ENCODE results near the gene ZRANB1. TPM values are rescaled to one million over a fixed set of nuclear protein-coding genes. Genes with fewer than 3 reads are reported as not detected.
A peak's percentile ranks its signal among the peaks of the same experiment; 100 is the strongest.

The ZRANB1 gene
- total RNA-seq, 2 donors from 2014 or later, result 8.4 to 13.1 TPM

DNA sequence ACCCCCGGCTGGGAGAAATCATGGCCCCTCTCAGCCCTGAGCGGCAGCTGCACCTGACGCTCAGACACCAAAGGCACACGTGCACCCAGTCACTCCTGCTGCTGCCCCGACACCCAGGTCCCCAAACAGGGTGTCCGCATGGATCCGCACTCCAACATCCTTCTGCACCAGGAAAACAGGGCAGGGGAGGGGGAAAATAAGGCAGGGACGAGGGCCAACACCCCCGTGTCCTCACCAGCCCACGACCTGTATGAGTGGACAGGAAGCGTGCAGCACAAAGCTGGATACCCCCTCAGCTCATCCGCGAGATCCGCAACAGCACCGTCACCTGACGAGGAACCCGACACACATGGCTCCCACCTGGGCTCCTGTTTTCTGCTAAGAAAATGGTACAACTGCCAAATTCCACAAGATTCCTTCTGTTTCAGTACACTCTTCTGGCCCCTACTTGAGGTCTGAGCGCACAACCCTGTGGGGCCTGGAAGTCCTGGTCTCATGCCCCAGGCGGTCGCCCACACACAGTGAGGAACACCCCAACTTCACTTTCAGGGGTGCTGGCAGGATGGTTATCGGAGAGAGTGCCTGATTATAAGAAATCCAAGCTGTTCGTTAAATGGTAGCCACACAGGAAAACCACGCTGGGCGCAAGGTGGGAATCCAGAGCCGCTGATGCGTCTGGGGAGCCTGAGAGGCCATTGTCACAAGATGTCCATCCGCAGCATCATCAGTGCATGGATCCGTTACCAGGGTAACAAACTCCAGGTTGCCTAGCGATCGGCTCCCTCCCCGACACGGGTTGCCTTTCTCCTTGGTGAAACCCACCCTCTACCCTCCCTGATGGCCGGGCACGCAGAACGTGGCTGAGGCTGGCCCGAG is 63.6 kb downstream of the ZRANB1 start:
- peaks cover 9% of the 10 kb centered on the region for H3K4me1 ChIP-seq
- no peak for DNase-seq
- intact Hi-C loops (cut with DNase I), result no loop called here
- no peak overlapping the region for H3K9ac ChIP-seq (ENCODE audit: low read depth in 2 of 2, low read length in 2 of 2)
- H3K27me3 ChIP-seq, result no peaks in the 10 kb centered on the region
- TF ChIP-seq, protein P1, sequence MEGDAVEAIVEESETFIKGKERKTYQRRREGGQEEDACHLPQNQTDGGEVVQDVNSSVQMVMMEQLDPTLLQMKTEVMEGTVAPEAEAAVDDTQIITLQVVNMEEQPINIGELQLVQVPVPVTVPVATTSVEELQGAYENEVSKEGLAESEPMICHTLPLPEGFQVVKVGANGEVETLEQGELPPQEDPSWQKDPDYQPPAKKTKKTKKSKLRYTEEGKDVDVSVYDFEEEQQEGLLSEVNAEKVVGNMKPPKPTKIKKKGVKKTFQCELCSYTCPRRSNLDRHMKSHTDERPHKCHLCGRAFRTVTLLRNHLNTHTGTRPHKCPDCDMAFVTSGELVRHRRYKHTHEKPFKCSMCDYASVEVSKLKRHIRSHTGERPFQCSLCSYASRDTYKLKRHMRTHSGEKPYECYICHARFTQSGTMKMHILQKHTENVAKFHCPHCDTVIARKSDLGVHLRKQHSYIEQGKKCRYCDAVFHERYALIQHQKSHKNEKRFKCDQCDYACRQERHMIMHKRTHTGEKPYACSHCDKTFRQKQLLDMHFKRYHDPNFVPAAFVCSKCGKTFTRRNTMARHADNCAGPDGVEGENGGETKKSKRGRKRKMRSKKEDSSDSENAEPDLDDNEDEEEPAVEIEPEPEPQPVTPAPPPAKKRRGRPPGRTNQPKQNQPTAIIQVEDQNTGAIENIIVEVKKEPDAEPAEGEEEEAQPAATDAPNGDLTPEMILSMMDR (IDR thresholded peaks at IDR 0.05), result no peak
- H3K4me3 ChIP-seq, result no peak overlapping the region
- H3K9me3 ChIP-seq, result no peaks in the 10 kb centered on the region
- H3K36me3 ChIP-seq, result peaks cover 4% of the 10 kb centered on the region
- H3K27ac ChIP-seq, result no peak overlapping the region

DNA sequence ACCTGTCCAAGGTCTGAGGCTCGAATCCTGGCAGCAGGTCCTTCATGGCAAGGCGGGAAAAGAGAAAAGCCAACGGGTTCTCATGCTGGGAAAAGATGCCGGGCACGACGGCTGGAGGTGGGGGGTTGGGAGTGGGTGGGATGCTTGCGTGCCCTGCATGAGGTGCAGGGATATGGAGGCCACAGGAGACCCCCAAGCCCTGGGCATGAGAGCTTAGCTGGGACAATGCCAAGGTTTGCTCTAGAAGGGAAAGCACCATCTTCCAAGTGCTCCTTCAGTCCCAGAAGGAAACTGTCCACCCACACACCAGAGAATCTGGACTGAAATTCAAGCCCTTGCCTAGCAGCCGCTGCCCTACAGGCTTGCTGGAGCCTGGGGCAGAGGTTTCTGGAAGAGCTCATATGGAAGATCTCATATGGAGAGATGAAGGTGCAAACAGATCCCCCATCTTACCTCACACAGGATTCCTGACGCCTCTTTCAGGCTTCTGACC is 64.3 kb downstream of the ZRANB1 start:
- Histone ChIP-seq H3K9ac (ENCODE audit: low read depth in 2 of 2, low read length in 2 of 2) (no peak overlapping the region), H3K9me3 (no peaks in the 10 kb centered on the region), H3K4me1 (peaks cover 9% of the 10 kb centered on the region), H3K27ac (no peak overlapping the region), H3K27me3 (no peaks in the 10 kb centered on the region), H3K4me3 (no peak overlapping the region), H3K36me3 (peaks cover 4% of the 10 kb centered on the region)
- TF ChIP-seq, protein P1 (IDR thresholded peaks at IDR 0.05), result no peak
- no peak for DNase-seq
- intact Hi-C loops (cut with DNase I), result no loop called here

DNA sequence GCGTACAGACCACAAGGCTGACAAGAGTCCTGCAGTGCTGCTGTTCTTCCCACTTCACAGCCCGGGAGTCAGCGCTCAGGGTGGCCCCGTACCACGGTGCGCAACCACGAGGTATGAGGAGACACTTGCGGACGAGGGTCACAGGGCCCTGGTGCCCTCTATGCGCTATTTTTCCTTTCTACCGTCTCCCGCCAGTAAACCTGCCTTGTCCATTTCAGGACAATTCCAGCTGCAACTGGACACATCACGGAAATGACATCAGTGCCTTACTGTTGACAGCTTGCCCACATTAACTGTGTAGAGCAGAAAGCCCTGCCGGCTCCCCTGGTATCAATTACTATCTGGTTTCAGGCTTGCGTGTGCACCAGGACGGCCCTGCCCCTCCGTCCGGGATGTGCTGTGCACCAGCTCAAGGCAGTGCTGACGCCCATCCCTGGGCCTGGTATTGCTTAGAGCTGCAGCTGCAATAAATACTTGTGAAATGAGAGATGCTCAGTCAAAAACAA is 65.1 kb downstream of the ZRANB1 start:
- DNase-seq, result no peak
- Histone ChIP-seq H3K9me3 (no peaks in the 10 kb centered on the region), H3K4me3 (no peak overlapping the region), H3K36me3 (peaks cover under 1% of the 10 kb centered on the region), H3K27me3 (no peaks in the 10 kb centered on the region), H3K27ac (no peak overlapping the region), H3K4me1 (peaks cover 9% of the 10 kb centered on the region), H3K9ac (ENCODE audit: low read depth in 2 of 2, low read length in 2 of 2) (no peak overlapping the region)
- intact Hi-C loops (cut with DNase I), result no loop called here
- TF ChIP-seq, protein P1 (IDR thresholded peaks at IDR 0.05), result no peak

DNA sequence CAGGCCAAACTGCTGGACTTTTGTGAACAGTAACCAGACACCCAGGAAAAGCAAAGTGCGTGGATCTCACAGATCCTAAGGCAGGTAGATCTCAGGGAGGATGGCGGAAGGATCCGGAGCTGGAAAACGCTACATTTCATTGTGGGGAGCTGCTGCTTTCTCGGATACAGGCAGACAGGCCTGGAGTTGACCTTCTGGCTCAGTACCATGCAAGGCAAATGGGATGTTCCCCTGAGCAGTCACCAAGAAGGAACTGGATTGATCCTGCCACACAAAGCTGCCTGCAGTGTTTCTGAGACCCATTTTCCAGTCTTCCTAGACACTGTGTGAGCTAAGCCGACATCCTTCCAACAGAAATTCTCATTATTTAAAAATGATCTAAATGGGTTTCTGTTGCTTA is 65.5 kb downstream of the ZRANB1 start:
- no peak for DNase-seq
- no peak overlapping the region for H3K4me3 ChIP-seq
- peaks cover 9% of the 10 kb centered on the region for H3K4me1 ChIP-seq
- no peak overlapping the region for H3K27ac ChIP-seq
- no peaks in the 10 kb centered on the region for H3K27me3 ChIP-seq
- peak overlapping the region in 1 of 2 donors; percentile 6 for H3K9ac ChIP-seq (ENCODE audit: low read depth in 2 of 2, low read length in 2 of 2)
- TF ChIP-seq, protein P1 (IDR thresholded peaks at IDR 0.05), result no peak
- no peaks in the 10 kb centered on the region for H3K9me3 ChIP-seq
- no peaks in the 10 kb centered on the region for H3K36me3 ChIP-seq
- intact Hi-C loops (cut with DNase I), result no loop called here

DNA sequence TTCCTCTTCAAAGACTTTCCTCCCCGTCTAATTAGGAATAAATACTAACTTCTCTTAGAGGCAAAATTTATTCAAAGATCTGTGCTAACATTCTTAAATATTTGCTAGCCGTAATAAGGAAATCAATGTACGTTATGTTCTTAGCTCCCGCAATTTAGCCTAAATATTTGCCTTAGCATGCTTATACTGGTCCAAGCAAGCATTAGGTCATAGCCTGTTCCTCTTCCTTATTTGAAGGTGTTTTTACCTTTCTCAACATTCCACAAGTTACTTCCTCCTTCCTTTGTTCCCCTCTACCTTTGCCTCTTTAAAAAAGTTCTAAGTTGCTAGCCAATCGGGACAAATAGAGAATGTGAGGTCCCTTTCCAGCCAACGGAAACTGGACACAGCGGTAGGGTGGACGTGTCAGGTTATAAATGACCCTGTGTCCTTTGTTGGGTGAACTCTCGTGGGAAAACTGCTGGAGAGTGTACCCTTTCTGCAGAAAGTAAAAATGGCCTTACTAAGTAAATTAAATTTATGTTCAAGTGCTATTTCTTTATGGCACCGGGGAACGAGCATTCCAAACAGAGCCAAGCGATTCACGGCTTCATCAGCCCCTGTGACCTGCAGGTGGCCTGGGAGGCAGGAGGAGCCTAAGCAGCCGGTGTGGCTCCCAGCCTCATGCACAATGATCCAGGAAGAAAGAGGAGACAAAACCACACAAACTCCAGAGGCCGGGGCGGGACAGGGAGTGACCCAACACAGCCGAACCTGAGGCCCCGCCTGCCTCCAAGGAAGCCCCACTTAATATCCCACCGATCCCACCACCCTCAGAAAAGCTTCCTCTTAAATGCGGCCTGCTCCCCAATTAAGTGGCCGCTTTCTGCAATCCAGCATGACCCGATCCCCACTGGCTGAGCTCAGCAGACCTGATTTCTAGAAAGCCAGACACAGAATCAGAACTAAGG is 67.0 kb downstream of the ZRANB1 start:
- DNase-seq, result peak; percentile 84
- H3K27me3 ChIP-seq, result no peaks in the 10 kb centered on the region
- H3K4me1 ChIP-seq, result peaks cover 13% of the 10 kb centered on the region
- H3K9me3 ChIP-seq, result no peaks in the 10 kb centered on the region
- H3K27ac ChIP-seq, result peak overlapping the region; percentile 64
- TF ChIP-seq, protein P1 (IDR thresholded peaks at IDR 0.05), result no peak
- intact Hi-C loops (cut with DNase I), result no loop called here
- H3K4me3 ChIP-seq, result no peak overlapping the region
- no peaks in the 10 kb centered on the region for H3K36me3 ChIP-seq
- H3K9ac ChIP-seq (ENCODE audit: low read depth in 2 of 2, low read length in 2 of 2), result peak overlapping the region; percentile 17 to 77
